C4-2B (cell line): ENCODE results near the gene FNDC3A.

ENCODE experiments used
- ZFX ChIP-seq: fragments of 450-650 bp; IDR thresholded peaks from 2 replicates; pipeline ENCODE4 v1.6.1; 2017
- TF ChIP-seq, protein P1 (sequence below): fragments of 450-650 bp; conservative IDR thresholded peaks from 2 replicates; pipeline ENCODE4 v1.5.1; 2017; ENCODE audit warnings: mild to moderate bottlenecking

GRCh38 chr13:49058761-49059160 lies 83.0 kb downstream of the FNDC3A start:
- TF ChIP-seq, protein P1, sequence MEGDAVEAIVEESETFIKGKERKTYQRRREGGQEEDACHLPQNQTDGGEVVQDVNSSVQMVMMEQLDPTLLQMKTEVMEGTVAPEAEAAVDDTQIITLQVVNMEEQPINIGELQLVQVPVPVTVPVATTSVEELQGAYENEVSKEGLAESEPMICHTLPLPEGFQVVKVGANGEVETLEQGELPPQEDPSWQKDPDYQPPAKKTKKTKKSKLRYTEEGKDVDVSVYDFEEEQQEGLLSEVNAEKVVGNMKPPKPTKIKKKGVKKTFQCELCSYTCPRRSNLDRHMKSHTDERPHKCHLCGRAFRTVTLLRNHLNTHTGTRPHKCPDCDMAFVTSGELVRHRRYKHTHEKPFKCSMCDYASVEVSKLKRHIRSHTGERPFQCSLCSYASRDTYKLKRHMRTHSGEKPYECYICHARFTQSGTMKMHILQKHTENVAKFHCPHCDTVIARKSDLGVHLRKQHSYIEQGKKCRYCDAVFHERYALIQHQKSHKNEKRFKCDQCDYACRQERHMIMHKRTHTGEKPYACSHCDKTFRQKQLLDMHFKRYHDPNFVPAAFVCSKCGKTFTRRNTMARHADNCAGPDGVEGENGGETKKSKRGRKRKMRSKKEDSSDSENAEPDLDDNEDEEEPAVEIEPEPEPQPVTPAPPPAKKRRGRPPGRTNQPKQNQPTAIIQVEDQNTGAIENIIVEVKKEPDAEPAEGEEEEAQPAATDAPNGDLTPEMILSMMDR: no peak
- no peak for TF ChIP-seq ZFX
